ENCODE measurements around the gene EXOC6.

The EXOC6 gene

DNA sequence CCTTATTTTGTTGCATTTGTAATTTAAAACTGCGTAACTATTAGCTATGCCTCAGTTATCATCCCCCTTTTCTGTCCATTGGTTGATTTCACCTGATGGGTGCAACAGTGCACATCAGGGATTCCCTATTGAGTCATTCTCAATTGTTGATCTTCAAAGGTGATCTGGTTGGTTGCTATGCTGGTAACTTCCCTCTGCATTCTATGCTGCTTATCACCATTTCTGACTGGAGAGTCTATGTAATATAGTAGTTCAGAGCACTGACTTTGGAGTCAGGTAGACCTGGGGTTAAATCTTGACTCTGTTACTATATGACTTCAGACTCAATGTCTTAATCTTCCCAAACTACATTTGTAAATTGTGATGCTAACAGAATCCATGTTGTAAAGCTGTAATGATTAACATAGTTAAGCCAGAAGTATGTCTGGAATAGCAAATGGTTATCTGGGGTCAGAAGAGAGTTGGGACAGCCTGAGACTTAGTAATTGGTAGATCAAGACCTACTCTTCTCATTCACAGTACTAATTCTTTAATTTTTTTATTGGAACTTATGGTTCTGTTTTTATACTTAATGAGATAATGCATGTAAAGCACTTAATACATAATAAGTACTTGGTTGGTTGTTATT is 38.1 kb downstream of the EXOC6 start:
- no peak for DNase-seq (ENCODE audit: low spot score)

DNA sequence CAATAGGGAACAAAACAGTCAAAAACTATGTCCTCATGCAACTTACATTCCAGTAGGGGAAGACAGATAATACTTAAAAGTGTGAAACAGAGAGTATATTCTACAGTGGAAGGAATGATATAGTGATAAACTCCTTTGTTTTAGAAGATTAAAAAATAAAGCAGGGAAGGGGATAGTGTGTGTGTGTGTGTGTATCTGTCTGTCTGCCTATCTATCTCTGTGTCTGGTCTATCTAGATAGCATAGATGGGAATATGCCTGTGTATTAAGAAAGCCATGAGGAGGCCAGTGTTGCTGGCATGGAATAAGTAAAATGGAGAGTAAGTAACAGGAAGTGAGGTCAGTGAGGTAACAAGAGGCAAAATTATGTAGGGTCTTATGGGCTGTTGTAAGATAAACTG is 42.2 kb downstream of the EXOC6 start:
- DNase-seq (ENCODE audit: low spot score), result no peak

DNA sequence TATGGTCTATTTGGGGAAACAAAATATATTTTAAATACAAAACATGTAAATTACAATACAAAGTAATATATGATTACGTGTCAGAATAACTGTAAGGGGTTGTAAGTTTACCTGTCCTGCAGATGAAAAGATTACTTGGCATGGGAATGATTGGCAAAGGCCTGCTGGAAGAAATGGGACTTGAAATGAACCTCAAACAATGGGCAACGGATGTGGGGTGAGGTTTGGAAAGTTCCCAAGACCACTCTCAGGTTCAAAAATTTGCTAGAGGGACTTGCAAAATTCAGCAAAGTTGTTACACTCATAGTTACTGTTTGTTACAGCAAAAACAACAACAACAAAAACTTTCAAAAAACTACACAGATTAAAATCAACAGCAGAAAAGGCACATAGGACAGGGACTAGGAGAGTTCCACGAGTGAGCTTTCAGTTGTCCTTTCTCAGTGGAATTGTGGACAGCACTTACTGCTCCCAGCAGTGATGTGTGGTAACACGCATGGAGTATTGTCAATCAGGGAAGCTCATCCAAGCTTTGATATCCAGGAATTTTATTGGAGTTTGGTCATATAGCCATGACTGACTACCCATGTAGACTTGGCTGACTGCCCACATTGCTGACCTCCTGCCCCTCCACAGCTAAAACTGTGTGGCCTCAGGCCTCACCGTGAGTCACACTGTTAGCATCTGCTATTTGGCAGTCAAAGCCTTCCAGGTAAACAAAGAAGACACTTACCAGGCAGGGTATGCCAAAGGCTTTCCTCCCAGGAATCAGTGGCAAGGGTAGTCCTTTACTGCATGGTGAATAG is 43.8 kb downstream of the EXOC6 start:
- DNase-seq (ENCODE audit: low spot score), result no peak

DNA sequence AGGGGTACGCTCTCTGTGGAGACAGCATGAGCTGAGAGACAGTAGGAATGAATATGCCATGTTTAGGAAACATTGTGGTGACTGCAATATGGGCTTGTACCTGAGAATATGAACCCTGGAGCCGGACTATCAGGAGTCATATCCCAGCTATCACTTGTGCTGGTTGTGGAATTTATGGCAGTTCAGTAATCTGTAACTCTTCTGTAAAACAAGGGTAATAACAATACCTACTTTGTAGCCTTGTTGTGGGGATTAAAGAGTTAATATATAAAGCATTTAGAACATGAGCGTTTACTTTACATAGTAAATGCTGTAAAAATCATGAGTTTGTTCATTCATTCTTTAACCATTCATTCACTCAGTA is 44.4 kb downstream of the EXOC6 start:
- no peak for DNase-seq (ENCODE audit: low spot score)

DNA sequence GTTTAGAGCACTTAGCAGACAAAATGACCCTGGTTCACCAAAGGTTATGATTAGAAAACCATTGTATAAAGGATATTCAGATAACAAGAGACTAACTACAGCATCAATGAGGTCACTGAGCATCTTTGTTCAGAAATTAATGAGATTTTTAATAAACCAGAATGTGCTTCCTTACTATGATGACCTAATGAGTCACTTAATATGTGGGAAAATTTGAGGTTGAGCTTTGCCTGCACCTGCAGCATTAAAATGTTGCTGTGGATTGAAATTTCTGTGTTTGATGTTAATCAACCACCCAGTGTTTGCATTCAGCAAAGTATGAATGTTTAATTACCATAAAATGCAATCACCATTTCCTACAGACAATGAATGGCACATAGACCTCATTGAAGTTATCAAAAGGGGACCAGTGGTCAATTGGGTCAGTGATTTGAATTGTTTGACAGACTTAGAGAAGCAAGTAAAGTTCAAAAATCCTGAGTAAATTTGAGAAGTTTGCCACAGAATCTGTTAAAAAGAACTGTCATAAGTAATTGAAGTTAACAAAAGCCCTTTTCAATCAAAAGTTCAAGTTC is 45.8 kb downstream of the EXOC6 start:
- DNase-seq (ENCODE audit: low spot score), result no peak

DNA sequence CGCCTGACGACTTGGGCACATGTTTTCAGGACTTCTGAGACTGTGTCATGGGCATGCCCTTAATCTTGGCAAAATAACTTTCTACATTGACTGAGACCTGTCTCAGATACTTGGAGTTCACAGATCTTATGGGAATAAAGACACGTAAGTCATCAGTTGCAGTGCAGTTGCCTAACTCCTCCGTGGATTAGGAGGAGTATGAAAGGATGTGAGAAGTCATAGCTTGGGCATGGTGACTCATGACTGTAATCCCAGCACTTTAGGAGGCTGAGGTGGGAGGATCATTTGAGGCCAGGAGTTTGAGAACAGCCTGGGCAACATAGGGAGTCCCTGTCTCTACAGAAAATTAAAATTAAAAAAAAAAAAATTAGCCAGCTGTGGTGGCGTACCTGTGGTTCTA is 49.6 kb downstream of the EXOC6 start:
- no peak for DNase-seq (ENCODE audit: low spot score)

DNA sequence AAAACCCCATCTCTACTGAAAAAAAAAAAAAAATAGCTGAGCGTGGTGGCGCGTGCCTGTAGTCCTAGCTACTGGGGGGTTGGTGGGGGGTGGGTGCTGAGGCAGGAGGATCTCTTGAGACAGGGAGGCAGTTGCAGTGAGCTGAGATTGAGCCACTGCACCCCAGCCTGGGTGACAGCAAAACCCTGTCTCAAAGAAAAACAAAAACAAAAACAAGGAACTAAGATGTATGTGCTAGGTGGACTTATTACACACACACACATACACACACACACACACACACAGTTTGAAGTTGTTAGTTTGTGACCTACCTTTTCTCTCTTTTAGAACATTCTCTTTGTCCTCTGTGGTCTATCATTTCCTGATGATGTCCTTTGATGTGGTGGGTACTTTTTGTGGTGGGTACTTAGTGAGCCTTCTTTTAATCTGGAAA is 53.5 kb downstream of the EXOC6 start:
- DNase-seq (ENCODE audit: low spot score), result no peak

DNA sequence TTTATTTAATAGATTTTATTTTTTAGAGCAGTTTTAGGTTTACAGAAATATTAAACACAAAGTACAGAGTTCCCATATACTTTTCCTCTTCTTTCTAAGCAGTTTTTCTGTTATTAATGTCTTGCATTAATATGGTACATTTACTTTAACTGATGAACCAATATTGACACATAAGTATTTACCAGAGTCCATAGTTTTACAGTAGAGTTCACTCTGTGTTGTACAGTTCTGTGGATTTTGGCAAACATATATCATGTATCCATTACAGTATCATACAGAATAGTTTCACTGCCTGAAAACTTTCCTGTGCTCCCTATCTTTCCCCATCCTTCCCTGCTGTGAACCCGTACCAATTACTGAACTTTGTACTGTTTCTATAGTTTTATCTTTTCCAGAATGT is 55.3 kb downstream of the EXOC6 start:
- no peak for DNase-seq (ENCODE audit: low spot score)

DNA sequence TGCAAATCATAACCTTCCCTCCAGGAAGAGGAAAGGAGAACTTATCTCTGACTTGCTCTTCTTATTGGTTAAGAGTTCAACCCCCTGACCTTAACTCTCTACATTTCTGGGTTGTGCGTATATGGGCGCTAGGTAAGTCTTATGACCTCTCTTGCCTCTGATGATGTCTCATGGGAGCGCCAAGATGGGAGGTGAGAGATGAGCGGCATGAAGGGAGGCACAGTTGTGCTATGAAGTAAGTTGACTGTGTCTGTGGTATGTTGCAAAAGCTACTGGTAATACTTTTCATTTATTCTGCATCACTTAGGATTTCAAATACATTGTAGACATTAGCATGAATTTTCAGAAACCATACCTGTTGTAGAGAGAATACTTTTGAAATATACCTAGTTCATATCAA is 59.0 kb downstream of the EXOC6 start:
- no peak for DNase-seq (ENCODE audit: low spot score)

DNA sequence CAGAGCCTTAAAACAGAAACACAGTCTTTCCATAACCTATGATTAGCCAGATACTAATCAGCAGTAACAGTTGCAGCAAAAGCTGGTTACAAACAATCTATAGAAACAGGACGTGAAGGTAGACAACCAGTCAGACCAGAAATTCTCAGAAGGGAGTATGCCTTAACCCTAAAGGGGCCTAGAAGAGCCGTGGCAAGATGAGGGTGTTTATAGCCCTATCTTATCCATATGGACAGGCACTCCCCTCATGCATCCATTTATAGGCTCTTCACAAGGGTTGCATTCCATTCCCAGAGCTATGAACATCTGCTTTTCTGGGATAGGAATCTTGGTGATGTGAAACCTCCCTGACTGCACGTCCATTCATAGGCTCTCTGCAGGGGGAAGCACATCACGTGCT is 64.3 kb downstream of the EXOC6 start:
- peak; percentile 11 for DNase-seq (ENCODE audit: low spot score)

DNA sequence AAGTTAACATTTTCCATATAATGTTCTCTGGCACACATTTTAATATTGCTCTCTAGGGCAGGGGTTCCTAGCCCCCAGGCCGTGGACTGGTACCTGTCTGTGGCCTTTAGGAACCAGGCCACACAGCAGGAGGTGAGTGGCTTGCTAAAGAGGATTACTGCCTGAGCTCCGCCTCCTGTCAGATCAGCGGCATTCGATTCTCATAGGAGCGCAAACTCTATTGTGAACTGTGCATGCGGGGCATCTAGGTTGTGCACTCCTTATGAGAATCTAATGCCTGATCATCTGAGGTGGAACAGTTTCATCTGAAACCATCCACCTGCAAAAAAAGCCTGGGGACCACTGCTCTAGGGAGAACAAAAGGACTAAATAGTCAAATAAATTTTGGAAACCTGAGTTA is 65.7 kb downstream of the EXOC6 start:
- DNase-seq (ENCODE audit: low spot score), result no peak

DNA sequence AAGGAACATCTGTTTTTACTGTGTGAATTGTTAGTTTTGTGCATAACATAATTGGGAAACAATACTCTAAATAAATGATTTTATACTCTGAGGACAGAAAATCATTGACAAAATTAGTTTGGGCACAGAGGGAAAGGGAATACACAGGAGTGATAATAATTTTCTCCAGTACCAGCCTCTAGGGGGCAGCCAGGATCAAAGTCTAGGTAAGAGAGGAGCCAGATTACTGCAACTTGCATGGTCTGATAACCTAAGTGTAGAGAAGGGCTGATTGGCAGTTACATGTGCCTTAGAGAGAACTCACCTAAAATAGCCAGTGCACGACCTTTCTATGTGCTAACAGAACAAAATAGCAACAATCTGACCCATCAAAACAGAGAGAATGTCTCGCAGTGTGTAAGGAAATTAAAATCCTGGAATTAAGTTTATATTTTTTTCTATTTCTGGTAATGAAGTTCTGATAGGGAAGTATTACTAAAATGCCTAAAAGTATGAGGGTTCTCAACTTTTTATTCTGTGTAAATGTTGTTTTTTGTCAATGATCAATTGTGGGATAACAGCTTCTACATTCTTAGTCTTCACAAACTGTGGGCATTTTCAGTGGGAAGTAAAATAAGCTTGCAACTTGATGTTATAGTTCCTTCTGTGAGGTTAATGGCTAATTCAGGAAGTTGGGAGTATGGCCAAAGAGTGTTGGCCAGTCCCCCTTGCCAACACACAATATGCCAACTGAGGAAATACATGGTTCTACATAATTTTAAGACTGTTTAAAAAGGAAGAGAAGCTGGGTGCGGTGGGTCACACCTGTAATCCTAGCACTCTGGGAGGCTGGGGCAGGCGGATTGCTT is 66.4 kb downstream of the EXOC6 start:
- DNase-seq (ENCODE audit: low spot score), result peak; percentile 78

DNA sequence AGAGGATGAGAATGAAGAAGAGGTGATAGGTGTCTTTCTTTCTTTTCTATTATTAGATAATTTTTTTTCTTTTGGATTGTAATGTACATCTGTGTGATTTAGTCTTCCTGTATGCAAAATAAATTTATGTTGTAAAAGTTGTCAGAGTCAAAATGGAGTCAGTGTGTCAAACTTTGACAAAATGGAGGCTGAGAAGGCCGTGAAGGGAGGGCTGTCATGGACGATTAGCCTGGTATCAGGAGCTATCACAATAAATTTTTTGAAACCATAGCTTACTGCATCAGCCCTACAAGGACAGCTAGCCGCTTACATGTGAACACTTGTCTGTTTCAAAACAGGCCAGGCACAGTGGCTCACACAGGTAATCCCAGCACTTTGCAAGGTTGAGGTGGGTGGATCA is 67.6 kb downstream of the EXOC6 start:
- DNase-seq (ENCODE audit: low spot score), result no peak

DNA sequence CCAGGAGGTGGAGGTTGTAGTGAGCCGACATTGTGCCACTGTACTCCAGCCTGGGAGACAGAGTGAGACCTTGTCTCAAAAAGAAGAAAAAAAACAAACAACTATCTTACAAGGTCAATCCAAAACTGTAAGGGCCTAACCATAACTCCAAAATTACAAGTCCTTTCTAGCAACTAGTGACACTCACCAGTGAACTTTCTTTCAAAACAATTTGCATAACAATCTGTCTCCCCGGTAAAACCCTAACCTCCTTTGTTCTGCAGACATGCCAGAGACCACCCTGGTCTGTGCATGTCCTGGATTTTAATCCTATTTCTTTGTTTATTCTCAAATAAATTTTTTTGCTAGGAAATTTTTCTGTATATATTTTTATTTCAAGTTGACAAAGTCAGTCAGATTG is 68.1 kb downstream of the EXOC6 start:
- no peak for DNase-seq (ENCODE audit: low spot score)

DNA sequence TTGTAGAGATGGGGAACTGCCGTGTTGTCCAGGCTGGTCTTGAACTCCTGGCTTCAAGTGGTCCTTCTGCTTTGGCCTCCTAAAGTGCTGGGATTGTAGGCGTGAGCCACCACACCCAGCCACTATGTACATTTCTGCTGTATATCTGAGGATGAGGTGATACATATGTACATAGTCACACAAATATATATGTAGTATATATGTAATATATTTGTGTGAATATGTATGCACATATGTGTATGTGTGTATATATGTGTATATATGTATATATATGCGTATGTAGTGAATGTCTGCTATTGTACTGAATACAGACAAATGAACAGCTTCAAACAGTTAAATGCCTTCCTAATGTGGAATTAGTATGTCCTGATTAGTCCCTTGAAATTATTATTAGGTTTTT is 70.3 kb downstream of the EXOC6 start:
- no peak for DNase-seq (ENCODE audit: low spot score)

DNA sequence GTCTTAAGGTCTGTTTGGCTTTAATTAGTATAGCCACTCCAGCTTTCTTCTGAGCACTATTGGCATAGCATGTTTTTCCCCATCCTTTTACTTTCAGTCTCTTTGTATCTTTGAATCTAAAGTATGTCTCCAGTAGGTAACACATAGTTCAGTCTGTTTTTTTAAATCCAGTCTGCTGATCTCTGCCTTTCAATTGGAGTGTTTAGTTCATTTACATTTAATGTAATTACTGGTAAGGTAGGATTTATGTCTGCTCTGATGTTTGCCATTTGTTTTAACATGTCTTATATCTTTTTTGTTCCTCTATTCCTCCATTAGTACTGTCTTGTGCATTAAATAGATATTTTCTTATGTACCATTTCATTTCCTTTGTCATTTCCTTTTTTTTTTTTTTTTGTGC is 72.5 kb downstream of the EXOC6 start:
- DNase-seq (ENCODE audit: low spot score), result no peak

DNA sequence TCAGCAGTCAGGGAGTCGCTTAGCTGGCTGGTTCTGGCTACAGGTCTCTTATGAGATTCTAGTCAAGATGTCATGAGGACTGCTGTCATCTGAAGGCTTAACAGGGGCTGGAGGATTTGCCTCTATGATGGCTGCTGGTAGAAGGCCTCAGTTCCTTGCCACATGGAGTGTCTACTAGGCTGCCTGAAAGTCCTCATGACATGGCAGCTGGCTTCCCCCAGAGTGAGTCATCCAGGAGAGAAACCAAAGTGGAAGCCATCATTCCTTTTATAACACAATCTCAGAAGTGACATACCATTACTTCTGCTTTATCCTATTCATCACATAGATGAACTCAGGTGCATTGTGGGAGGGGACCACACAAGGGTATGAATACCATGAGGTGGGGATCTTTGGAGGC is 75.1 kb downstream of the EXOC6 start:
- DNase-seq (ENCODE audit: low spot score), result no peak

DNA sequence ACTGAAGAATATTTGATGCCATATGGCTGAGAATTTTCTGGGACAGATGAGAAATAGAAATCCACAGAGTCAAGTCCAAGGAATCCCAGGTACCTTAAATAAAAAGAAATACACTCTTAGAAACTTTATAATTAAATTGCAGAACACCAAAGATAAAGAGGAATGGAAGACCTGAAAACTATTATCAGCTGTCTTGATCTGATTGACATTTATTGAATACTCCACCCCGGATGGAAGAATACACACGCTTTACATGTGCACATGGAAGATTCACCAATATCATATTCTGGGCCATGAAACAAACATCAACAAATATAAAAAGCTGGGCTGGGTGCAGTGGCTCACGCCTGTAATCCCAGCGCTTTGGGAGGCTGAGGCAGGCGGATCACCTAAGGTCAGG is 81.6 kb downstream of the EXOC6 start:
- DNase-seq (ENCODE audit: low spot score), result no peak

DNA sequence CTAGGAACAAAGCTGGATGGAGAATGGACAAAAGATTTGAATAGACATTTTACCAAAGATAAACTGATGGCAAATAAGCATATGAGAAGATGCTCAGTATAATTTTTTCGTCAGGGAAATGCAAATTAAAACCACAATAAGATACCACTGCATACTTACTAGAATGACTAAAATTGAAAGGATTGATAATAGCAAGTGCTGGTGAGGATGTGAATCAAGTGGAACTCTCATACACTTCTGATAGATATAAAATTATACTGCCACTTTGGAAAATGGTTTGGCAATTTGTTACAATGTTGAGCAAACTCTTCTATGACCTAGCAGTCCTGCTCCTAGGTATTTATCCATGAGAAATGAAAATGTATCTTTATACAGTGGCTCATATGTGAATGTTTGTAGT is 83.3 kb downstream of the EXOC6 start:
- no peak for DNase-seq (ENCODE audit: low spot score)

DNA sequence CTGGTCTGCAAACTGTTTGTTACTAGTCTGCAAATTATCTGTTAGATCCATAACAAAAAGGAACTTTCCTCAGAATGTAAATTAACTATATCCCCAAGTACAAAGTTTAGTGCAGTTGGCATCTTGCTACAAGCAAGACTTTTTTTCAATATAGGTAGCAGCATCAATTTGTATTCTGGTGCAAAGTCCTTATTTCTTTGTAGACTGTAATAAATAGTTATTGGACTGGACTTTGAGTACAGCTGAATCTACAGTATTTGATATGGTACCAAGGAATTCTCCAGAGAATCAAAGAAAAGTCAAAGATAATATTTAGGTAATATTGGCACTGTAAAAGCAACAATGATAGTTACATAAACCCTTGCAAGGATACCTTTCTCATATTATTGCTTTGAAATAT is 89.6 kb downstream of the EXOC6 start:
- no peak for DNase-seq (ENCODE audit: low spot score)

DNA sequence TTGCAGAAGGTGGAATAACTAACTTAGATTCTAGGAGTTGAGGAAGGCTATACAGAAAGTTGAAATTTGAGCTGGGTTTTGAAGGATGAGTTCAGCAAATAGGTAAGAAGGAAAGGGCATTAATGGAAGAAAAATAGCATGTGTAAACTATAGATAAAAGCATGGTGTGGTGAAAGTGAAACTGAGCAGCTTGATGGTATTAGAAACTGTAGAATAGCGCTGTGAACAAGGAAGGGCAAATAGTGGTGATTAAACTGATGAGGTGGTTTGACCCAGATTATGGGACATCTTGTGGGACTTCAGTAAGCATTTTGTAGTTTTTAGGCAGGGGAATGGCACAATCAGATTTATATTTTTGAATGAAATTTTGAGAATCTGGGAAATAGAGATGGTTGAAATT is 90.5 kb downstream of the EXOC6 start:
- peak; percentile 23 for DNase-seq (ENCODE audit: low spot score)

DNA sequence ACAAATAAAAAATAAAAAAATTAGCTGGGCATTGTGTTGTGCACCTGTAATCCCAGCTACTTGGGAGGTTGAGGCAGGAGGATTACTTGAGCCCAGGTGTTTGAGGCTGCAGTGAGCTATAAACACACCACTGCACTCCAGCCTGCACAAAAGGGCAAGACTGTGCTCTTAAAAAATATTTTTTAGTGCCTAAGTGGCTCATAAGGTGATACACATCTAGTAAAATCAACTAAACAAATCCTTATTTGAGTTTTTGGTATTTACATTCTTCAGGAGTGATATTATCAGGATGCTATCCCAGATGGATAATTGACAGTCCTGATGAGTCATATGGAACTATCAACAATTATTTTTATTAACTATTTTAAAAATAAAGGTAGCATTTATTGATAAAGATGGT is 93.9 kb downstream of the EXOC6 start:
- no peak for DNase-seq (ENCODE audit: low spot score)

DNA sequence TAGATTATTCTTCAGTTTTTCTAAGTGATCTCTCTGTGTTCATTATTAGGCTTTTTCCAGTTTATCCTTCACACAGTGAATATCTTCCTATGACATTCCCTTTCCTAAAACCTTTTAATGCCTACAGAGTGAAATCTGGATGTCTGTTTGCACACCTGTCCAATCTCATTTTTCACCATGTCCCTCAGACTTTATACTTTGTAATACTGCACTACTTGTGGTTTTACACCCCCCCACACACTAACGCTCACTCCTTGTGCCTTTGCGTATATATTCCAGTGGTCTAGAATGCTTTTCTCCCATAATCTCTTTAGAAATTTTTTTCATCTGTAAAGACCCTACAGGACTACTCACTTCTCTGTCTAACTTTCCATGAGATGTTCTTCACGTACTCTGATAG is 98.2 kb downstream of the EXOC6 start:
- no peak for DNase-seq (ENCODE audit: low spot score)
